ENCODE data around the gene MBP.

The MBP gene

GRCh38 chr18:77093067-77093430 lies 39.5 kb downstream of the MBP start:
- Histone ChIP-seq H3K27me3 (ENCODE audit: insufficient read depth, low read depth) (no peaks in the 10 kb centered on the region), H3K4me1 (ENCODE audit: low read depth, poor library complexity, severe bottlenecking) (no peaks in the 10 kb centered on the region)

DNA sequence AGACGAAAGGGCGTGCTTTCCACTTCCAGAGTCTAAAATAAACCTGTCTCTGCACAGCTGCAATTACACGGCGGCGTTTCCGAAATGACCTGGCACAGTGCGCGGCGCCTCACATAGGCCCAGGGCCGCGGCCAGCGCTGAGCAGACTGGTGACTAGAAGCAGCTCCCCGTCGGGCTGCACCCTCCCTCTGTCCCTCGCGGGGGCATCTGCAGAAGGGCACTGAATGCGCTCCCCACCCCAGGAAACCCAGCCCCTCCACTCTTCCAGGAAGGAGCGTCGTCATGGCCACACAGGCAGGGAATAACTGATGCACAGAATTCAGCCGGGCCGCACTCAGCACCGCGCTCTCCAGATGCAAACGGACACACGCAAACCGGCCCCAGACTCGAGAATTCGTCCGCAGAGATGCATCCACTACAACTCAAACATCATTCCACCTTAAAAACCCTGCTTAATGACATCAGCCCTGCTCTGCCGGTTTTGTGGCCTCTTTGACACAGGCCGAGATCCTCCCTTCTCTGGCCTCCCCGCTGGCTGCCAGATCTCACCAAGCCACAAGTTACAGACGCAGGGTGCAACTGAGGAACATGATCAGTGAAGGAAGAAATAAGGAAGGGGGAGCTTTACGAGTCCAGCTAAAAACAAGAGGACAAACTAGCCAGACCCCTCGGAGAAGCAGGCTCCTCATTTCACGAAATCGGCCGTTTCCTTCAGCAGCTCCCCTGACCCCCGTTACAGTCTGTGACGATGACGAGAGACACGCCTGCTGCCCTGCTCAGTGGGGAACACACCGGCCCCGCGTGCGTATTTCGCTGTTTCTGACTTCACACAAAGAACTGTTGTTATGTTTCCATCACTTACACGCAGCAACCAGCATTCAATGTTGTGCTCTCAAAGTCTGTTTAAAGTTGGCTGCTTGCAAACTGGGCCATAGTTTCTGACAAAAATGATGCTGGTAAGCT lies 40.2 kb downstream of the MBP start:
- TF ChIP-seq, protein P1, sequence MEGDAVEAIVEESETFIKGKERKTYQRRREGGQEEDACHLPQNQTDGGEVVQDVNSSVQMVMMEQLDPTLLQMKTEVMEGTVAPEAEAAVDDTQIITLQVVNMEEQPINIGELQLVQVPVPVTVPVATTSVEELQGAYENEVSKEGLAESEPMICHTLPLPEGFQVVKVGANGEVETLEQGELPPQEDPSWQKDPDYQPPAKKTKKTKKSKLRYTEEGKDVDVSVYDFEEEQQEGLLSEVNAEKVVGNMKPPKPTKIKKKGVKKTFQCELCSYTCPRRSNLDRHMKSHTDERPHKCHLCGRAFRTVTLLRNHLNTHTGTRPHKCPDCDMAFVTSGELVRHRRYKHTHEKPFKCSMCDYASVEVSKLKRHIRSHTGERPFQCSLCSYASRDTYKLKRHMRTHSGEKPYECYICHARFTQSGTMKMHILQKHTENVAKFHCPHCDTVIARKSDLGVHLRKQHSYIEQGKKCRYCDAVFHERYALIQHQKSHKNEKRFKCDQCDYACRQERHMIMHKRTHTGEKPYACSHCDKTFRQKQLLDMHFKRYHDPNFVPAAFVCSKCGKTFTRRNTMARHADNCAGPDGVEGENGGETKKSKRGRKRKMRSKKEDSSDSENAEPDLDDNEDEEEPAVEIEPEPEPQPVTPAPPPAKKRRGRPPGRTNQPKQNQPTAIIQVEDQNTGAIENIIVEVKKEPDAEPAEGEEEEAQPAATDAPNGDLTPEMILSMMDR (conservative IDR thresholded peaks at IDR 0.05; ENCODE audit: low read depth, low read length), result no peak
- Histone ChIP-seq H3K79me2 (ENCODE audit: insufficient read depth, low read depth) (no peaks in the 10 kb centered on the region), H3K27ac (no peak overlapping the region), H3K27me3 (ENCODE audit: insufficient read depth, low read depth) (no peaks in the 10 kb centered on the region), H3K4me3 (IDR thresholded peaks at IDR 0.05; ENCODE audit: insufficient read depth, low read depth, low read length) (no peak overlapping the region), H3K4me2 (no peak overlapping the region), H3K4me1 (ENCODE audit: low read depth, poor library complexity, severe bottlenecking) (no peaks in the 10 kb centered on the region), H2AFZ (ENCODE audit: low read depth) (no peak overlapping the region), H3K9ac (no peak overlapping the region), H4K20me1 (ENCODE audit: insufficient read depth) (no peaks in the 10 kb centered on the region), H3K36me3 (ENCODE audit: insufficient read depth) (no peaks in the 10 kb centered on the region)

More at GRCh38 chr18:77093067-77093430, 39.5 kb downstream of the MBP start:
- Histone ChIP-seq H3K4me3 (IDR thresholded peaks at IDR 0.05; ENCODE audit: insufficient read depth, low read depth, low read length) (no peak overlapping the region), H4K20me1 (ENCODE audit: insufficient read depth) (no peaks in the 10 kb centered on the region), H3K36me3 (ENCODE audit: insufficient read depth) (no peaks in the 10 kb centered on the region), H2AFZ (ENCODE audit: low read depth) (no peak overlapping the region), H3K79me2 (ENCODE audit: insufficient read depth, low read depth) (no peaks in the 10 kb centered on the region), H3K4me2 (no peak overlapping the region), H3K9ac (no peak overlapping the region), H3K27ac (no peak overlapping the region)
- TF ChIP-seq, protein P1 (conservative IDR thresholded peaks at IDR 0.05; ENCODE audit: low read depth, low read length), result no peak

DNA sequence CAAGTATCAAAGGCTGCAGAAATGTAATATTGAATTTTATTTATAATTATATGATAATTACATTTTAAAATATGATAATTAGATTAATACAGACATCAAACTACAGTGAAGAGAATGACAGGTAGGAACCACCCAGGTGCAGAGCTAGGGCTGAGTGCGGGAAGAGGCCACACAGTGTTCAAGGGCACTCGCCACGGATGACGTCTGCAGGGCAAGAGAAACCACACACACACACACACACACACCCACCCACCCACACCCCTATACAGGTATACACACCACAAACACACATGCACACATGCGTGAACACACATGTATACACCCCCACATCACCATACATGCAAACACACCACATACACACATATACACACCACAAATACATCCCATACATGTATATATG lies 41.2 kb downstream of the MBP start:
- Histone ChIP-seq H3K27me3 (ENCODE audit: insufficient read depth, low read depth) (no peaks in the 10 kb centered on the region), H3K4me2 (no peak overlapping the region), H3K4me1 (ENCODE audit: low read depth, poor library complexity, severe bottlenecking) (no peaks in the 10 kb centered on the region), H3K27ac (no peak overlapping the region), H4K20me1 (ENCODE audit: insufficient read depth) (no peaks in the 10 kb centered on the region), H3K36me3 (ENCODE audit: insufficient read depth) (no peaks in the 10 kb centered on the region), H3K9ac (no peak overlapping the region), H3K4me3 (IDR thresholded peaks at IDR 0.05; ENCODE audit: insufficient read depth, low read depth, low read length) (no peak overlapping the region), H2AFZ (ENCODE audit: low read depth) (no peak overlapping the region), H3K79me2 (ENCODE audit: insufficient read depth, low read depth) (no peaks in the 10 kb centered on the region)
- TF ChIP-seq, protein P1 (conservative IDR thresholded peaks at IDR 0.05; ENCODE audit: low read depth, low read length), result no peak

GRCh38 chr18:77090546-77091174 lies 41.9 kb downstream of the MBP start:
- no peaks in the 10 kb centered on the region for H3K4me1 ChIP-seq (ENCODE audit: low read depth, poor library complexity, severe bottlenecking)
- H3K4me2 ChIP-seq, result no peak overlapping the region
- H3K27me3 ChIP-seq (ENCODE audit: insufficient read depth, low read depth), result no peaks in the 10 kb centered on the region
- no peaks in the 10 kb centered on the region for H3K36me3 ChIP-seq (ENCODE audit: insufficient read depth)
- no peaks in the 10 kb centered on the region for H4K20me1 ChIP-seq (ENCODE audit: insufficient read depth)
- TF ChIP-seq, protein P1 (conservative IDR thresholded peaks at IDR 0.05; ENCODE audit: low read depth, low read length), result no peak
- no peak overlapping the region for H3K4me3 ChIP-seq (IDR thresholded peaks at IDR 0.05; ENCODE audit: insufficient read depth, low read depth, low read length)
- H3K9ac ChIP-seq, result no peak overlapping the region
- no peak overlapping the region for H2AFZ ChIP-seq (ENCODE audit: low read depth)
- no peaks in the 10 kb centered on the region for H3K79me2 ChIP-seq (ENCODE audit: insufficient read depth, low read depth)
- no peak overlapping the region for H3K27ac ChIP-seq
